UCSD-AML1 (cell line): ENCODE data around the gene CD164.
"Not testable (repeated sequence)": the region's sequence is repeated elsewhere in the genome, so short reads cannot be mapped to it uniquely, and the experiment has no call there.

ENCODE experiments used
- DNase-seq: peaks from one replicate; lab custom pipeline; 2025; ENCODE audit not compliant: unreplicated experiment; lab: John Stamatoyannopoulos, UW

Gene CD164

DNA sequence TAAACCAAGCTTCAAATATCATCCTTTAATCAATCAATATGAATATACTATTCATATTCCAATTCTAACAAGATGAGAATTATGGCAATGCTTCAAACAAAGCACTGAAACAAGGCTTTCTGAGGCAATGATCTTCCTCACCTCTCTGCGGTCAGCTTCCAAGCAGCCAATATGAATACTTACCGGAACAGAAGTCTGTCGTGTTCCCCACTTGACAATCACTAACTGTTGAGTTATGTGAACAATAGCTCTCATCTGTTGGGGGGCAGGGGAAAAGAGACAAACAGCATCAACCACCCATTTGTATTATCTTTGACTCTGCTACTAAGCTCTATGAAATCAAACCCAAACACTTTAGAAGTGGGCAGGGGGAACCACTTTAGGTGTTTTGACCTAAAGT is 4.5 kb downstream of the CD164 start:
- DNase-seq: no peak

- no peak for DNase-seq
Measured at GRCh38 chr6:109374326-109374892, 7.9 kb downstream of the CD164 start.

DNA sequence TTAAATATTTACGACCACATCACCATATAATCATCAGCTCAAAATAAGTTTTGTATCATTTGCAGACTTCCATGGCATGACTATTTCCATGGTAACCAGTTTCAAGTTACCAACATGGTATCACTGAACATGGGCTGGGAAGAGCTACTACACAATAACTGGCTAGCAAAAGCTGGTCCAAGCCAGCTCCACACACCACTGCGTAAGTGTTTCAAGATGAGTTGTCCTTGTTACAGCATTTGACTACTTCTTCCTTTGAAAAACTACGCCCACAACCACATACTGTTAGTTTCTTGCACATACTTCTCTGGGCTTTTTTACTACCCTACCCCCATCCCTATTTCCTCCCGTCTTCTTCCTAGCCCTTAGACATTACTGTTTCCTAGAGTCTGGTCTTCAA is 8.5 kb downstream of the CD164 start:
- DNase-seq: no peak

- DNase-seq: no peak
Measured at GRCh38 chr6:109373331-109373730, 8.9 kb downstream of the CD164 start.

GRCh38 chr6:109372130-109372529 is 10.1 kb downstream of the CD164 start:
- DNase-seq: no peak

DNA sequence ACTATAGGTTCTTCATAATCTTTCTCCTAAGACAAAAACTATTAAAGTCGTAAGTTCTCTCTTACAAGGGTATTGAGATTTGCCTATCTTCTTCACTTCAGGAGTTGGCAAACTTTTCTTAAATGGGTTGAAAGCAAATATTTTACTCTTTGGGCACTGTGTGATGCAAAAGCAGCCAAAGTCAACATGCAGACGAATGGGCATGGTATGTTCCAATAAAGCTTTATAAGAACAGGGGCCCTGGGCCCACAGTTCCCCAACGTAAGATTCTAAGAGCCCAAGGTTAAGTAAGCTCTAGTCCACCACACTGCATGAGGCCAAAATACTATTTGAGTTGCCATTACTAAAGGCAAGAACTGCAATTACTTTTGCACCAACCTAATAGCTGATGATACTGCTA is 11.5 kb downstream of the CD164 start:
- DNase-seq: no peak

GRCh38 chr6:109370336-109370735 is 11.9 kb downstream of the CD164 start:
- no peak for DNase-seq

DNA sequence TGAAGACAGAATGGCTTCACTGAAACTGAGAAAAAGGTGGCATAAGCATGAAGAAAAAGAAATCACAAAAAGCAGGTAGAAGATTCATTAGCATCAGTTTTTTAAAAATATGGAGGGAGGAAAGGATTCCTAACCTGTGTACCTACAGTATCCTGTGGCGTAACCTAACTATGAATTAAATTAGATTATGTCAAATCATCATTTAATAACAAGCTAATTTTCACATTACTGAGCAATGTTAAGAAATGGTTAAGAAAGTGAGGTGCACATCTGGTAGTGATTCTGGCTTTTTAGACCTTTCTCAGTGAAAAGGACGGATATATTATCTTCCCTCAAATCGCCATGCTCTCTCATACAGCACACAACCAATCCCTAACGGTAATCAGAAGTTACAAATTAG is 12.5 kb downstream of the CD164 start:
- no peak for DNase-seq

DNA sequence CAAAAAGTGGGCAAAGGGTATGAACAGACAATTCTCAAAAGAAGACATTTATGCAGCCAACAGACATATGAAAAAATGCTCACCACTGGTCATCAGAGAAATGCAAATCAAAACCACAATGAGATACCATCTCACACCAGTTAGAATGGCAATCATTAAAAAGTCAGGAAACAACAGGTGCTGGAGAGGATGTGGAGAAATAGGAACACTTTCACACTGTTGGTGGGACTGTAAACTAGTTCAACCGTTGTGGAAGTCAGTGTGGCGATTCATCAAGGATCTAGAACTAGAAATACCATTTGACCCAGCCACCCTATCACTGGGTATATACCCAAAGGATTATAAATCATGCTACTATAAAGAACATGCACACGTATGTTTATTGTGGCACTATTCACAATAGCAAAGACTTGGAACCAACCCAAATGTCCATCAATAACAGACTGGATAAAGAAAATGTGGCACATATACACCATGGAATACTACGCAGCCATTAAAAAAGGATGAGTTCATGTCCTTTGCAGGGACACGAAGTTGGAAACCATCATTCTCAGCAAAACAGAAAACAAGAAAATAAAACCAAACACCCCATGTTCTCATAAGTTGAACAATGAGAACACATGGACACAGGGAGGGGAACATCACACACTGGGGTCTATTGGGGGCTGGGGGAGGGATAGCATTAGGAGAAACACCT is 17.7 kb downstream of the CD164 start:
- not testable (repeated sequence) for DNase-seq

GRCh38 chr6:109363753-109364152 is 18.5 kb downstream of the CD164 start:
- no peak for DNase-seq

DNA sequence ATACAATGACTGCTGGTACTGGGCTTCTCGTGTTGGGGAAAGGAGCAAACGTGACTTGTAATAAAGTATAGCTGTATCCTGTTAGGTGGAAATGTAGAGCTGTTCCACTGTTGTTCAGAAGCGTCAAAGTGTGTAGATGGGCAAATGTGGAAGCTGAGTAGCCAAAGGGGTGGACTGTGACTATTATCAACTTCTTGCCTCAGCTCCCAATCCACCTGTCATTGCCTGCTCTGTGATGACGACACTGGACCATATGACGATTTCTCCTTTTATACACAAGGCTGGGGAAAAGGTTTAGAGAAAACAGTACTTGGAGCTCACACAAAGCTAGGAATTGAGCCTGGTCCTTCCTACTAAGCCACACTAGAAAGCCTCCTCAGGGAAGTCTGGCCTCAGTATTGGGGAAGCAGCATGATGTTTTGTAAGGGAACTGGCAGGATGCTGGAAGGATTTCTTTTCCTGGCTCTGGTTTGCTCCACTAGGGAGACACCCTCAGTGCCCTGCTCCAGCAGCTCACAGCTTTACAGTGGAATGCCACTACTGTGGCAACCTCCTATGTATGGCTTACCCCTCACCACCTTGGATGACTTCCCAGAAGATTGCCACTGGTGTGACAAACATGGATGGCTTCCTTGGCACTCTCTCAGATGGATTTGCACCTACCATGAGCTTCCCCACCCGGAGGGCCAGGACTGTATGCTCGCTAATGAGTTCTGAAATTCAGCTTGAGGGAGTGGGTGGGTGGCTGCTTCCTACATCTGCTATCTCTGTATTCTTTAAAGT is 20.0 kb downstream of the CD164 start:
- no peak for DNase-seq

GRCh38 chr6:109360791-109361190 is 21.5 kb downstream of the CD164 start:
- no peak for DNase-seq

GRCh38 chr6:109360281-109360680 is 22.0 kb downstream of the CD164 start:
- no peak for DNase-seq

DNA sequence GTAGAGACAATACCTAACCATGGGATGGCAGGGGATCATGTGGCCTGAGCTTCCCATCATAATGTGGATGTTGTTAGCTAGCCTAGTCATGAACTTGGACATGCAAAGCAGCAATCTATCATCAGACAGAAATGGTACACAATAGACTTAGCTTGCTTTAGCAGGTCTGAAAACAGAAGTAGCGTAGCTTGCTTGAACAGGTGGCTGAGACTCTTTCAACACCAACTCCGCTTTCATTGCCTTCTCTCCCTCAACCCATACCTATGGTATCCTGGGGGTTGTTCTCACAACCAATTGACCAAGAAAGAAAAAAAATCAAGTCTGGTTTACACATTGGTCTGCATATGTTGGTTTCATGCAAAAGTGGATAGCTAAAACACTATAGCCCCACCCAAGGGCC is 23.0 kb downstream of the CD164 start:
- DNase-seq: no peak

DNA sequence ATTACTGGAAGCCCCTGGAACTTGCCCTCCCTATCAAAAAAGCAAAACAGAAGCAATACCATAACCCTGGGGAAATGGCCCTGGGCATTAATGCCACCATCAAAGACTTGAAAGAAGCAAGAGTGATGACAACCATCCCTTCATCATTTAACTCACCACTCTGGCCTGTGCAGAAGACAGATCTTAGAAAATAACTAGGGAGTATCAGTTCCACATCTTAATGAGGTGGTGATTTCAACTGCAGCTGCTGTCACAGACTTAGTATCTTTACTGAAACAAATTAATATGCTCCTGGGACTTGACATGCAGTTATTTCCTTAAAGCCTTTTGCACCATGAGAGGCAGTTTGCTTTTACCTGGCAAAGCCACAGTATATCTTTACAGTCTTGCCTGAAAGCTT is 24.1 kb downstream of the CD164 start:
- DNase-seq: no peak

GRCh38 chr6:109356237-109356636 is 26.0 kb downstream of the CD164 start:
- DNase-seq: no peak

GRCh38 chr6:109351231-109352130 is 30.8 kb downstream of the CD164 start:
- DNase-seq: no peak

- DNase-seq: peak; percentile 36
Measured at GRCh38 chr6:109349419-109349987, 32.8 kb downstream of the CD164 start.

DNA sequence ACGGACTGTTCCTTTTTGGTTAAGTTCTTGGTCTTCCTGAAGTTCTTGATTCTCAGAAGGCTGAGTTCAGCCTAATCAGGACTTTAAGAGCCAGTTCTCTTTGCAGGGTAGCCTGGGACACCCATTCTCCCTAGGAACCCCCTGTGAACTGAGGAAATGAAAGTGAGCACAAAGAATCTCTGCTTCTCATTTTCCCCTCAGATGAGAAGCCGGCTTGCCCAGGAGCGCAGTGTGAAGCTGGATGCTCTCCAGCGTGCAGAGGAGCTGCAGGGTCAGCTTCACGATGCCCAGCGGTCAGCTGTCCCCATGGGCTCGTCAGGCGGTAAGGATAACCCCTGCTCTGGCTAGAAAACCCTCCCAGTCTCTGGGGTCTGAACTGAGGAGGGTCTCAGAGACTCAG is 34.0 kb downstream of the CD164 start:
- no peak for DNase-seq

DNA sequence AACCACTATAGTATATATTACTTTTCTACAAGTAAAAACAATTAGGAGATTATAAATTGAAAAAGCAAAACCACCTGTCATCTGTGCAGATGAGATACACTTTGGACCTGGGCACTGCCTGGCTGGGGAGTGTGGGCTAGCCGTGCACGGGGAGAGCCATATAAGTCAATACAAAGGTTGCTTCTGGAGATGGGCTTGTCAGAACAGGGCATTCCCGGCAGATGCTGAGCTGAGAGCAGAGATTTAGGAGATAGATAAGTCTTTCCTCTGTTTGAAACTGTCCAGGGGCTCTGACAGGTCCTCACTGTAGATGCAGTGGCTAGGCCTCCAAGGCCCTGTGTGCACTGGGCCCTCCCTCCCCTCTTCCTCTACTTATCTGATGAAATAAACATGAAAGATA is 34.5 kb downstream of the CD164 start:
- no peak for DNase-seq

- DNase-seq: no peak
Measured at GRCh38 chr6:109345986-109346385, 36.3 kb downstream of the CD164 start.
